HG02938 (cell line): ENCODE measurements around the gene TPRG1L.

ENCODE experiments used
- ATAC-seq: cut with Tn5 transposase; IDR thresholded peaks from one replicate; pipeline ENCODE4 v1.9.1; 2021; ENCODE audit warnings: mild to moderate bottlenecking, moderate library complexity; ENCODE audit not compliant: unreplicated experiment

Gene TPRG1L

DNA sequence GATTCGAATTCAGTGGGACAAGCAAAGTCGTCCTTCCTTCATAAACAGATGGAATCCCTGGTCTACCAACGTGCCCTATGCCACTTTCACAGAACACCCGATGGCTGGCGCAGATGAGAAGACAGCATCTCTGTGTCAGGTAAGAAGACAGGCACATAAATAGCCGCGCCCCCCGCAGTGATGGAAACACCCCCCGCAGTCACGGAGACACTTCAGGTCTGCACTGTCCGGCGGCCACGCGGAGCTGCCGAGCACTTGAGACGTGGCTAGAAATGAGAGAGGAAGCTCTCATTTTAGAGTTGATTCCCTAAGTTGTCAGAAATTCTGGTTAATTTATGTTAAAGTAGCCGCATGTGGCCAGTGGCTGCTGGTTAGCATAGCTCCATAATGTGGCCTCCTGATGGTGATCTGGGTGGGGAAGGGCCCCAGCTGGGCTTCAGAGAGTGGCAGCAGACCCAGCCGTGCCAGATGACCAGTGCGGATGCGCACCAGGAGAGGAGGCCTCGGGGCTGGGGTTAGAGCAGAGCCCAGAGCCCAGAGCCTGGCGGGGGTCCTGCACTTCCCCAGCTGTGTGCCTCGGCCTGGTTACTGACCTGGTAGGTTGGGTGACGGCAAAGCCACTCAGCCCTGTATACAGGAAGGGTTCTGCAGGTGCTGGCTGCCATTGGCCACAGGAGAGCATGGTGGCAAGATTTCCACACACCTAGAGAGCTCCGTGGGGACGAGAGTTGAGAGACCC, 2.9 kb downstream of the TPRG1L start:
- ATAC-seq, result no peak

DNA sequence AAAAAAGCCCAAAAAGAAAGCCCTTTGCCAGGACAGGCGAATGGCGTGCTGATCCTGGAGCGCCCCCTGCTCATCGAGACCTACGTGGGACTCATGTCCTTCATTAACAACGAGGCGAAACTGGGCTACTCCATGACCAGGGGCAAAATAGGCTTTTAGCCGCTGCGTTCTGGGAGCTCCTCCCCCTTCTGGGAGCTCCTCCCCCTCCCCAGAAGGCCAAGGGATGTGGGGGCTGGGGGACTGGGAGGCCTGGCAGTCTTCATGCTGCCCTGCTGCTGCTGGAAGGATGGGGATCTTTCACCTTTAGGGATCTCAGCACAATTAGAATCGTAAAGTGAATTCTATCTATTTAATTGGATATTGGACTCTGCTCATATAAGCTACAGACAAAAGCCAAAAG, 3.6 kb downstream of the TPRG1L start:
- ATAC-seq, result no peak

- no peak for ATAC-seq
These were observed 4.8 kb downstream of the TPRG1L start for GRCh38 chr1:3629561-3630160.

DNA sequence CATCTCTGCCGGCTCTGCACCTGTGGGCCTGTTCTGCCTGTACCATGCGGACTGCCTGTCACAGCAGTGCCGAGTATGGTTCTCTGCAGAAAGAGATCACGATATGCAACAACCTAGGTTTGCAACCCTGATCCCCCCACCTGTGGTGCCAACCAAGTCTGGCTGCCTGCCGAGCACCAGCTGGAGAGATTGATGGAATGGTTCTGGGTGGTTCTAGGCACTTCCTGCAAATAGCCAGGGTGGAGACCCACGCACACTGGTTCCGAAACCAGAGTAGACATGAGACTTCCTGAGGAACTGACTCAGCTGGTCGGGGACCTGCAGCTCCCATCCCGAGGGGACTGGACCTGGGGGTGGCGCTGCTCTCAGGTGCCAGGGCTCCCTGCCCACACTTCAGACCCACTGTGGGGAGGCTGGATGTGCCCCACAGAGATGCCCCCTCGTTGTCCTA, 5.4 kb downstream of the TPRG1L start:
- no peak for ATAC-seq

DNA sequence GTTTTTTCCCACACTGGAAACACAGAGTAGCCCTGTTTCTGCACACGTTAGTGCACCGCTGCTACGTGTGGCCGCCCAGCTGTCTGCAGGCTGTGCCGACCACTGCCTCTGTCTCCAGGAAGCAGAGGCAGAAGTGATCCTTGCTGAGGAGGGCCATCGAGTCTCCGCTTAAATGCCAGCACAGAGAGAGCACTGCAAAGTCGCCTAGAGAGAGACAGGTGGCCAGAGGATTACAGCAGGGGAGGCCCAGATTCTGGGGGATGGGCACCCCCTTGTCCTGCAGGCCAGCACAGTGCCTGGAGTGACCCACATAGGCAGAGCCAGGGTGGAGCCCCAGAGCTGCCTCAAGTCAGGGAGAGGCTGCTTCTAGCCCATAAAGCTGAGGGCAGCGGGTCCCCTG, 6.1 kb downstream of the TPRG1L start:
- ATAC-seq, result no peak

DNA sequence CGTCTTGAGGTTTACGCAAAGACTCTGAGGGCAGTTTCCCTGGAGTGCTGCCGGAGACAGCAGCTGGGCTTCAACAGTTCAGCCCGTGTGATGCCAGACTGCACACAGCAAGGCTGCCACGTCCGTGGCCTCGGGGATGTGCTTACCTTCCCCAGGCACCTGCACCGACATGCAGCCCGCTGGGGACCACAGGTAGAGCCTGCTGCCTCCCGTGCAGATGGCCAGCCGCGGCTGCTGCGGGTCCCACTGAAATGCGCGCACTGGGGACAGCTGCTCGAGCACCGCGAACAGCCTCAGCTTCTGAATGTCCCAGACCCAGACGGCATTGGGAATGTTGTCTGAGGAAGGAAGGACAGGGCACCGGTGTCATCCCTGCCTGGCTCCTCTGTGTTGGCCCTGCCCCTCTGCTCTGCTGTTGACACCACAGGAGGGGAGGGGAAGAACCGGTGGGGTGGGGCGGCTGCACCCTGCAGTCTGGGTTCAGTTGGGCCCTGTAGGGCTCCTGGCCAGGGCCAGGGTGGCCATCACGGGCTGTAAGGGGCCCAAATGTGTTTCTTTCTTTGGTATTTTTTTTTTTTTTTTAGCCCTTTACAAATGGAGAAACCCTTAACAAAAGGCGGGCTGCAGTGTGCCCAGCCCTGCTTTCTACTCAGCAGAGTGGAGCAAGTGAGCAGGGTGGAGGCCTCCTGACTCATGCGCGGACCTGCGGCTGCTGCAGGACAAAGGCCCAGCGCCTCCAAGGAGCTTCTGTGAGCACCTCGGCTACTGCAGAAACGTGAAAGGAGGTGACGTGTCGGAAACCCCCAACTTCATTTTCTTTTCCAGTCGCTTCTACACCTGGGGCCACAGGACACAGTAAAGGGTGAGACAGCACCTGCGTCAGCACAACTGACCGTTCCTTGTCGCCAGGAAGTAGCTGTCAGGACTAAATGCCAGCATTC, 6.8 kb downstream of the TPRG1L start:
- no peak for ATAC-seq

DNA sequence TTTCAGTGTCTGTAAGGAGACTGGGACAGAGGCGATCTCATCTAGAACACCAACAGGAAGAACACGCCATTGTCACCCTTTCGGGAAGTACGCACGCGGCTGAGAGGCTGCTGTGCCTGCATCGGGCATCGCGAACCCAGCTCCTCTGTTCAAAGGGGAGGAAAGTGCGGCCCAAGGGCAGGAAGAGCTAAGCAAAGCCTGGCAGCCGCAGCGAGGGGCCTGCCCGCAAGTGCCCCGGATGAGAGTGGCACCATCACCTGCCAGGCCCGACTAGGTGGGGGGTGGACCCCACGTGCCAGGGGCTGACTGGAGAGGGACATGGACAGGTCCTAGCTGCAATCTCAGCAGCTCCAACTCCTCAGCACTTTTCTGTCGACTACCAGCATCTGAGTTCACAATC, 7.5 kb downstream of the TPRG1L start:
- ATAC-seq, result no peak

GRCh38 chr1:3632716-3633343, 8.0 kb downstream of the TPRG1L start:
- ATAC-seq, result no peak

DNA sequence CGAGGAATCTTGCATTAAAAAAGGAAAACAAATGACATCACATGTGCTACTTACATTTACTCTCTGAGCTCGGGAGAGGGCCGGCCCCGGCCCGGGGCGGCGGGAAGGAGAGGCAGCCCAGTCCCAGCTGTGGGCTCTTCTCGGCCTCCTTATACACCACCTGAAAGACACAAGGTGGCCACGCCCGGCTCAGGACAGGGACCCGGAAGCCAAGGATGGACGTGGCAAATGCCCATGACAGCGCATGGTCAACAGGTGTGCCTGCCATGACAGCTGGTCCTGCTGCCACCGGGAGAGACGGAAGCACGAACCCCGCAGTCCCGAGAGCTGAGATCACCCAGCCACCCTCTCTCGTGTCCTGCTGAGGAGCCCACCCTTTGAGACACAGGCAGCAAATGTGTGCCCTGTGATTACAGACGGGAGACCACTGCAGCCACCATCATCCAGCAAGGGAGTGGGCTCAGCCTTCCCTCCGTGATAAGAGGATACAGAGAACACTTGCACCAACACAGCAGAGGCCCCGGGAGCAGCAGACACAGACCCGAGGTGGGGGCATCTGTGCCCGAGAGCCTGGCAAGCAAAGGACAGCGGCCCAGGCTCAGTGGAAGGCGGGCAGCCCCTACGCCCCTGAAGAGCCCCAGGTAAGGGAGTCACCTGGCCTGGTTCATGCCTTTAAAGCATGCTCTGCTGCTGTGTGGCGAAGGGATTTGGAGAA, 8.7 kb downstream of the TPRG1L start:
- no peak for ATAC-seq

GRCh38 chr1:3634059-3634800, 9.4 kb downstream of the TPRG1L start:
- no peak for ATAC-seq

GRCh38 chr1:3636080-3636479, 11.3 kb downstream of the TPRG1L start:
- no peak for ATAC-seq

GRCh38 chr1:3636531-3636930, 11.7 kb downstream of the TPRG1L start:
- no peak for ATAC-seq

DNA sequence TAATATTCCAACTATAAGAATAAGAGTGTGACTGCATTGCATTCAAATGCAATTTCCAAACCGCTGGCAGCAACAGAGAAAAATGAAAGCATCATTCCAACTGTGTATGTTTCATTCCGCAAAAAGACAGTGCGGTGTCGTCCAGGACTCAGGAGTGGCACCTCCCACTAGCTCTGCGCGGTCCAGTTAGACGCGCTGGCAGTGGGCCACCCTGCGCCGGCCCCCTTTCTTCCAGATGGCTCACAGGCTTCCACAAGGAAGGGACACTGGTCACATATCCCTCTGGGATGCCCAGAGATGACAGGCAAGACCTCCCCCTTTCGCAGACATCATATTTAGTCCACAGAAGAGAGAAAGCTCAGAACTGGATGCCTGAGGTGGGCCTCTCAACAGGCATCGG, 13.2 kb downstream of the TPRG1L start:
- ATAC-seq, result no peak

GRCh38 chr1:3638676-3639075, 13.9 kb downstream of the TPRG1L start:
- ATAC-seq, result no peak

- no peak for ATAC-seq
These were observed 14.6 kb downstream of the TPRG1L start for GRCh38 chr1:3639397-3639911.

GRCh38 chr1:3640121-3640837, 15.5 kb downstream of the TPRG1L start:
- no peak for ATAC-seq

DNA sequence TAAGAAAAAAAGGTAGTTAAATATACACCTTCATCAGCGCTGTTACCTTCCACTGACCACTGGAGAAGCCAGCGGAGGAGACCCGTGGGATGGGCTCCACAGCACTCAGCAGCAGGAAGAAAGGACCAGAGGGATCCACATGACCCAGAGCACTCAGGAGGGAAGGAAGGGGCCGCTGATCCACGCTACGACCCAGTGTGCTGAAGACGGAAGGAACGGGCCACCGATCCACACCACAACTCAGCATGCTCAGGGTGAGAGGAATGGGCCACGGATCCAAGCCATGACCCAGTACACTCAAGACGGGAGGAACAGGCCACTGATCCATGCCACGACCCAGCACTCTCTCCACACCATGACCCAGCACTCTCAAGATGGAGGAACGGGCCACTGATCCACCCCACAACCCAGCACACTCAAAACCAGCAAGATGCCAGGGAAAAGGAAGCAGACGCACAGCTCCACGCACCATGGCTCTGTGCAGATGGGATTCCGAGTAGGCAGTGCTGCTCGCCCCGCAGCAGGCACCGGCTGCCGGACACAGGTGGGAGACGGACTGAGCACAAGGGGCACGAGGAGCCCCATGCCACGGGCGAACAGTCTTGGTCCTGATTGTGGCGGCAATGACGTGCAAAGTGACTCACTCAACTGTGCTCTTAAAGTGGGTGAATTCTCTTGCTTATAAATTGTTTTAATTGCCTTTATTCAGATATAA, 16.4 kb downstream of the TPRG1L start:
- no peak for ATAC-seq

GRCh38 chr1:3641816-3642215, 17.0 kb downstream of the TPRG1L start:
- no peak for ATAC-seq
